Nephron progenitor cell (in vitro differentiated cells): ENCODE data around the gene F8.

Experiments used
- DNase-seq: peaks from one replicate; pipeline ENCODE4 v3.0.0; 2021
- H3K27ac Mint-ChIP-seq: 2 replicates; pipeline ENCODE4 v1.8.0; 2021; ENCODE audit warnings: mild to moderate bottlenecking, moderate library complexity, mixed read lengths
- H3K27me3 Mint-ChIP-seq: 2 replicates; pipeline ENCODE4 v1.8.0; 2021; ENCODE audit warnings: mild to moderate bottlenecking, low read depth, mixed read lengths; ENCODE audit not compliant: poor library complexity
- H3K36me3 Mint-ChIP-seq: 2 replicates; pipeline ENCODE4 v1.8.0; 2021; ENCODE audit warnings: low read depth, mixed read lengths
- H3K4me1 Mint-ChIP-seq: 2 replicates; pipeline ENCODE4 v1.8.0; 2021; ENCODE audit warnings: mixed read lengths
- H3K4me3 Mint-ChIP-seq: 2 replicates; pipeline ENCODE4 v1.8.0; 2021; ENCODE audit warnings: mild to moderate bottlenecking, moderate library complexity, mixed read lengths
- H3K9me3 Mint-ChIP-seq: 2 replicates; pipeline ENCODE4 v1.8.0; 2021; ENCODE audit warnings: mild to moderate bottlenecking, moderate library complexity, mixed read lengths
- CTCF ChIP-seq: fragments of 200-600 bp; sonication (generic); IDR thresholded peaks from 2 replicates; pipeline ENCODE4 v1.5.0; 2021; ENCODE audit warnings: antibody characterized with exemption

F8 gene

GRCh38 chrX:155069414-155069813 is 46.9 kb upstream of the F8 start:
- Mint-ChIP-seq H3K36me3 (peaks cover 15% of the 10 kb centered on the region), H3K9me3 (peaks cover 31% of the 10 kb centered on the region), H3K4me1 (peaks cover 42% of the 10 kb centered on the region), H3K27ac (no peak overlapping the region), H3K27me3 (no peaks in the 10 kb centered on the region), H3K4me3 (peak overlapping the region; percentile 82)
- no peak for TF ChIP-seq CTCF
- no peak for DNase-seq

DNA sequence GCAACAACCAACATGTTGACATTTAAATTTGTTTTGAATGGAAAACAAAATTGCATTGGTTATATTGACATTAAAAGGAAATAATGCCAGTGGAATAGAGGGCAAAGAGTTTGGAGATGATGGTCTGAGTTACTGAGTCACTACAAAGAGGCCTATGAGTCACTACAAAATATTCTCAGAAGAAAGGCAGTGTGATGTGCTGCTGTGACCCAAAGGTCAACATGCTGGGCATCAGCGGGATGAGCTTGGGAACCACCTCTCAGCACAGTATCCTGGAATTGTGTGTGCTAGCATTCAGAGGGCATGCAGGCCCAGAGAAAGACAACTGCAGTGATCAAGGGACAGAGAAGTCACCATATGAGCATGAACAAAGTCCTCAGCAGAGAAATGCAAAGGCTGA is 45.6 kb upstream of the F8 start:
- H3K9me3 Mint-ChIP-seq, result peaks cover 22% of the 10 kb centered on the region

GRCh38 chrX:155065035-155065734 is 42.7 kb upstream of the F8 start:
- H3K9me3 Mint-ChIP-seq, result peaks cover 13% of the 10 kb centered on the region
- H3K27me3 Mint-ChIP-seq, result no peaks in the 10 kb centered on the region
- H3K4me3 Mint-ChIP-seq, result no peak overlapping the region
- peak overlapping the region; percentile 20 for H3K27ac Mint-ChIP-seq
- H3K36me3 Mint-ChIP-seq, result peaks cover 5% of the 10 kb centered on the region
- peaks cover 17% of the 10 kb centered on the region for H3K4me1 Mint-ChIP-seq
- DNase-seq, result no peak
- TF ChIP-seq CTCF, result no peak

More for the DNA sequence above, 45.6 kb upstream of the F8 start:
- peaks cover 4% of the 10 kb centered on the region for H3K36me3 Mint-ChIP-seq
- DNase-seq, result no peak
- no peaks in the 10 kb centered on the region for H3K27me3 Mint-ChIP-seq
- peaks cover 30% of the 10 kb centered on the region for H3K4me1 Mint-ChIP-seq
- H3K4me3 Mint-ChIP-seq, result peak overlapping the region; percentile 52
- H3K27ac Mint-ChIP-seq, result no peak overlapping the region
- no peak for TF ChIP-seq CTCF

DNA sequence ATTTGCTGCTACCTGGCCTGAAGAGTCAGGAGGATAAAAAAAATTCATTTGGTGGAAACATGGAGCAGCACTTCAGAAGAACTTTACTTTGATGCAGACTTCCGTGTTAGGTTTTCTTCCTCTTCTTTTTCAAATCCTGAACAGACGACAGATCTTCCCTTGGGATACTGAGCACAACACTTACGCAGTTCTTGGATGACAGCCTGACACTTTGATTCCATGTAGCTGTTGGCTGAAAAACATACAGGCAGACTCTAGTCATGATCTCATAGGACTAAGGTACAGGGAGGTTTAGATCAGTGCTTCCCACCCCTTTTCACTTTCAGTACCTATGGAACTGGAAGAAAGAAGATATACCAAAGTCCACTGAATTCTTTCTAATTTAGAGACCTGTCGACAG is 39.2 kb upstream of the F8 start:
- no peaks in the 10 kb centered on the region for H3K27me3 Mint-ChIP-seq
- H3K4me1 Mint-ChIP-seq, result peaks cover 8% of the 10 kb centered on the region
- no peak for TF ChIP-seq CTCF
- H3K27ac Mint-ChIP-seq, result no peak overlapping the region
- DNase-seq, result no peak
- peaks cover 5% of the 10 kb centered on the region for H3K36me3 Mint-ChIP-seq
- peaks cover 12% of the 10 kb centered on the region for H3K9me3 Mint-ChIP-seq
- no peak overlapping the region for H3K4me3 Mint-ChIP-seq

DNA sequence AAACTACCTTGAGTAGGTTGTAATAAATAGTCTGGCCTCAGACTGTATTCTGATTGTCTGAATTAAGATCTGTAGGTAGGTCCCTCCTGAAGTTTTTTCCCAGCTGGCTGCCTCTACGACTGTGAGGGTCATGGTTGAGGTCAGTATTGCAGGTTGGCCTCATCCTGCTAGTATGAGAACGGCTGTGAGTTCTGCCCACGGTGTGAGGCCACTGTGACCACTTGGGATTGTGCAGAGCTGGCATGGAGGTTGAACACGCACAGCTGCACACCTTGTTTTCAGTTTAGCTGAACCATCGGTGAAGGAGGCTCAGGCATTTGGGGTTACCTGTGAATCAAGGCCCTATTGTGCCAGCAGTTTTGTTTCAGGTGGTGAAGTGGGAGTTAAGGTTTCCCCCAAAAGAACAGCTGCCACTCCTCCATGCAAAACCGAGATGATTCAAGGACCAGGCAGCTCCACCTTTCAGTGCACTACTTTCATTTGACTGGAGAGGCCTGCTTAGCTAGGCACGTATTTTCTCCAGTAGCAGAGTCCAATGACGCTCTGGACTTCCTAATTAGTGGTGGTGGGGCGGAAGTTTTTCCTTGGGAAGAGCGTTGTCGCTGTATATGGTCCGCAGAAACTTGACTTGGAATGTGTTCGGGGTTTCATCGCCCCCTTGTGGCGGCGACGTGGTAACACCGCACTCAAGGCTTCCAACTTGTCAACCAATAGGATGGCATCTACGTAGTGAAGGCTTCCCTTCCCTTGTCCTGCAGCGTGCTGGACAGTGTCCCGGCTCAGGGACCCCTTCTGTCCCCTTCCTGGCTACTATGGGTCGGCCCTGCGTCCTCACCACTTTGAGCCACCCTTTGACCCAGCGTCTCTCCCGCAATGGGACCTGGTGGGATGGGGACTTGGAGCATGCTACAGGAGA is 34.6 kb upstream of the F8 start:
- Mint-ChIP-seq H3K4me3 (no peak overlapping the region), H3K9me3 (peaks cover 16% of the 10 kb centered on the region), H3K36me3 (peaks cover 13% of the 10 kb centered on the region), H3K27me3 (no peaks in the 10 kb centered on the region), H3K4me1 (peaks cover 8% of the 10 kb centered on the region), H3K27ac (no peak overlapping the region)
- peak; percentile 62 for DNase-seq
- peak; percentile 55 for TF ChIP-seq CTCF
